Lung (tissue), 12 donors: ENCODE data around the gene MRPL27. TPM values are rescaled to one million over a fixed set of nuclear protein-coding genes. Genes with fewer than 3 reads are reported as not detected.

Experiments
- ATAC-seq: fragments of 200-7000 bp; cut with Tn5 transposase; one replicate; pipeline ENCODE4 v1.9.1; 2020; ENCODE audit warnings: moderate number of reproducible peaks; ENCODE audit not compliant: insufficient read depth, low FRiP score
- DNase-seq, 3 donors: peaks; one replicate each; pipeline ENCODE4 v3.0.0-alpha.2; 2013 to 2017
- H3K27ac ChIP-seq, 2 donors: one replicate each; pipeline ENCODE4 v1.5.1; 2013; ENCODE audit warnings: mild to moderate bottlenecking in 2 of 2, moderate library complexity in 2 of 2, control low read depth in 1 of 2, inconsistent platforms in 1 of 2, low read depth in 1 of 2, low read length in 1 of 2
- H3K27me3 ChIP-seq, 3 donors: one replicate each; pipeline ENCODE4 v1.5.1; 2013; ENCODE audit warnings: low read length in 2 of 3; ENCODE audit not compliant: control insufficient read depth in 3 of 3, insufficient read depth in 3 of 3
- H3K36me3 ChIP-seq, 4 donors: one replicate each; pipeline ENCODE4 v1.5.1; 2013; ENCODE audit warnings: low read length in 4 of 4, mild to moderate bottlenecking in 1 of 4, moderate library complexity in 1 of 4; ENCODE audit not compliant: control insufficient read depth in 4 of 4, insufficient read depth in 4 of 4
- H3K4me1 ChIP-seq, 5 donors: one replicate each; pipeline ENCODE4 v1.5.1; 2013; ENCODE audit warnings: low read length in 5 of 5, mild to moderate bottlenecking in 2 of 5, moderate library complexity in 1 of 5; ENCODE audit not compliant: control insufficient read depth in 5 of 5, insufficient read depth in 5 of 5
- H3K4me3 ChIP-seq: one replicate; pipeline ENCODE4 v1.5.1; 2013; ENCODE audit warnings: mild to moderate bottlenecking, control low read depth, moderate library complexity
- H3K9ac ChIP-seq, 2 donors: one replicate each; pipeline ENCODE4 v1.5.1; 2013; ENCODE audit warnings: low read length in 2 of 2, control low read depth in 1 of 2; ENCODE audit not compliant: insufficient read depth in 1 of 2
- H3K9me3 ChIP-seq, 4 donors: one replicate each; pipeline ENCODE4 v1.5.1; 2013; ENCODE audit warnings: low read length in 3 of 4, mild to moderate bottlenecking in 1 of 4, moderate library complexity in 1 of 4; ENCODE audit not compliant: control insufficient read depth in 4 of 4, insufficient read depth in 3 of 4
- WGBS, 2 donors: extraction: QIAGEN DNeasy Blood & Tissue Kit; methylation state at CpG; one replicate each; pipeline ENCODE4 v1.1.7; 2013; 5-methylcytosine and 5-hydroxymethylcytosine counted together
- polyA plus RNA-seq, 2 donors: library from polyadenylated mRNA; stranded (reverse); fragments of 200-250 nt; gene quantifications; one replicate each; pipeline ENCODE4 v1.2.1, GENCODE V29; 2013
- total RNA-seq, 2 donors: library from RNA; depleted of rRNA in 1 of 2; stranded (reverse); fragments of >200 nt in 1 of 2; gene quantifications; one replicate each; pipeline ENCODE4 v1.2.1, GENCODE V29; 2014 to 2021
- TF ChIP-seq, protein P1 (sequence below): IDR thresholded peaks from 2 replicates; pipeline ENCODE4 v1.5.1; 2012; ENCODE audit warnings: mild to moderate bottlenecking; ENCODE audit errors: control extremely low read depth, extremely low read depth
- donor health status: control.
- donor health status: control.
- donor health status: Bipolar disorder and iron deficiency.
- donor health status: healthy.
- donor health status: DM: yes; HTN: yes; CAD: no.

MRPL27 gene
- total and polyA plus RNA-seq, 4 donors, result 33.5 to 176 (median 78.4) TPM

DNA sequence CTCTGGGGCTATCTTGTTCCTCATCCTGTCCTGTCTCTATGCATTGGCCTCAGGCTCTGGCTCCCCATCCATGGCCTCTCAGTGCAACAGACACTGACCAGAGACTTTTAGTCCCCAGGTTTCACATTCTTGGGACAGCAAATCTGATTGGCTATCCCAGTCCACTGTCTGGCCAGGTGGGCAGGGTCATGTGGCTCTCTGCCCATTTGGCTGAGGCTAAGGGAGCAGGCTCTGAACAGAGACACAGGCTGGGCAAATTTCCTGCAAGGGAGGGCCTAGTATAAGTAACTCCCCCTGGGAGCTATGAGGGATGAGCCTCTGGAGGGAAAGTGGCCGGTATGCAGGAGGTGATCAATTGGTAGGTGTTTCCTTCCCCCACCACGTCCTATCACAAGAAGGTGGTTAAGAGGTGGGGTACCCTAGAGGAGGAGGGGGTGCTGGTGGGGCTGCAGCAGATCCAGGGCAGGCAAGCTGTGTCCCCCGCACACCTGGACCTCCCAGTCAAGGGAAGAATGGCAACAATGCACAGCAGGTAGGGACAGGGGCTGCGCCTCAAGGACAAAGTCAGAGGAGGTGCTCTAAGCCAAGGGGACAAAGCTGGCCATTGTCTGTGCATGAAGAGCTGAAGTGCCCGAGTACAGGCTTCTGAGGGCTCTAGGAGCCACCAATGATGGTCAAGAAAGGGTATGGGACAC lies 13.8 kb downstream of the MRPL27 start:
- no peak overlapping the region for H3K27ac ChIP-seq
- H3K9ac ChIP-seq, result no peak overlapping the region
- H3K4me1 ChIP-seq, result peaks cover 0 to 8% (median 0%) of the 10 kb centered on the region in 5 donors
- H3K4me3 ChIP-seq, result no peak overlapping the region
- H3K9me3 ChIP-seq, result no peaks in the 10 kb centered on the region
- no peak for DNase-seq
- TF ChIP-seq, protein P1, sequence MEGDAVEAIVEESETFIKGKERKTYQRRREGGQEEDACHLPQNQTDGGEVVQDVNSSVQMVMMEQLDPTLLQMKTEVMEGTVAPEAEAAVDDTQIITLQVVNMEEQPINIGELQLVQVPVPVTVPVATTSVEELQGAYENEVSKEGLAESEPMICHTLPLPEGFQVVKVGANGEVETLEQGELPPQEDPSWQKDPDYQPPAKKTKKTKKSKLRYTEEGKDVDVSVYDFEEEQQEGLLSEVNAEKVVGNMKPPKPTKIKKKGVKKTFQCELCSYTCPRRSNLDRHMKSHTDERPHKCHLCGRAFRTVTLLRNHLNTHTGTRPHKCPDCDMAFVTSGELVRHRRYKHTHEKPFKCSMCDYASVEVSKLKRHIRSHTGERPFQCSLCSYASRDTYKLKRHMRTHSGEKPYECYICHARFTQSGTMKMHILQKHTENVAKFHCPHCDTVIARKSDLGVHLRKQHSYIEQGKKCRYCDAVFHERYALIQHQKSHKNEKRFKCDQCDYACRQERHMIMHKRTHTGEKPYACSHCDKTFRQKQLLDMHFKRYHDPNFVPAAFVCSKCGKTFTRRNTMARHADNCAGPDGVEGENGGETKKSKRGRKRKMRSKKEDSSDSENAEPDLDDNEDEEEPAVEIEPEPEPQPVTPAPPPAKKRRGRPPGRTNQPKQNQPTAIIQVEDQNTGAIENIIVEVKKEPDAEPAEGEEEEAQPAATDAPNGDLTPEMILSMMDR, result no peak
- 83 to 89% methylated on average over 5 of the region's 5 CpGs for WGBS, 2 donors
- ATAC-seq, result no peak
- no peaks in the 10 kb centered on the region for H3K27me3 ChIP-seq
- peaks cover 0 to 57% (median 24%) of the 10 kb centered on the region in 4 donors for H3K36me3 ChIP-seq

DNA sequence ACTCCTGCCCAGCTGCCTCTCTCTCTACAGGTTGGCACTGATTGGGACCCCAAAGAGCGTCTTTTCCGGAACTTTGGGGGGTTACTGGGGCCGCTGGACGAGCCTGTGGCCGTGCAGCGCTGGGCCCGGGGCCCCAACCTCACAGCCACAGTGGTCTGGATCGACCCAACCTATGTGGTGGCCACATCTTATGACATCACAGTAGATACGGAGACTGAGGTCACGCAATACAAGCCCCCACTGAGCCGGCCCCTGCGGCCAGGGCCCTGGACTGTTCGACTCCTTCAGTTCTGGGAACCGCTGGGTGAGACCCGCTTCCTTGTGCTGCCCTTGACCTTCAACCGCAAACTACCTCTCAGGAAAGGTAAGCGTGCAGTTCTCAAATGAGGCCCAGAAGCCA lies 14.8 kb downstream of the MRPL27 start:
- Histone ChIP-seq H3K4me1 (peaks cover 0 to 3% (median 0%) of the 10 kb centered on the region in 5 donors), H3K36me3 (peaks cover 0 to 64% (median 26%) of the 10 kb centered on the region in 4 donors), H3K9ac (no peak overlapping the region), H3K4me3 (no peak overlapping the region), H3K27ac (no peak overlapping the region), H3K27me3 (no peaks in the 10 kb centered on the region), H3K9me3 (no peaks in the 10 kb centered on the region)
- no peak for DNase-seq
- TF ChIP-seq, protein P1, result no peak
- WGBS, 2 donors, result 96% methylated on average over 17 of the region's 17 CpGs
- ATAC-seq, result no peak

DNA sequence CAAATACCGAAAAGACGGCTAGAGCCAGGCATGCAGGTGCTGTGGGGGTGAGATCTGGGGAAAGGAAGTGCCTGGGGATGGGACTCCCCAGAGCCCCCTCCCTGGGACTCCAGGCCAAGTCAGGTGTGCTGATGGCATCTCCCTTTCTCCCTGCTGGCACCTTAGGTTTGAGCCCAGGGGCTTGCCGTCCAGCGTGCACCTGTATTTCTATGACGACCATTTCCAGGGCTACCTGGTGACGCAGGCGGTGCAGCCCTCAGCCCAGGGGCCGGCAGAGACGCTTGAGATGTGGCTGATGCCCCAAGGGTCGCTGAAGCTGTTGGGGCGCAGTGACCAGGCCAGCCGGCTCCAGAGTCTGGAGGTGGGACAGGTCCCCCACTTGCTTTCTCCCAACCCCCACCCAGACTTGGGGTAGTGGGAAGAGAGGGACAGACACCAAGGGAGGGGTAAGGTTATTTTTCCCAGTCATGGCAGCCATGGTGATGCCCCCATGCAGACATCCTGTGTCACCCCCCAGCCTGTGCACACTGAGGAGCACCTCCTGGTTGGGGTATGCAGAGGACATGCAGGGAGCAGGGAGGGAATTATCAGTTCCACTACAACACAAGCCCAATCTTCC lies 16.0 kb downstream of the MRPL27 start:
- Histone ChIP-seq H3K9ac (no peak overlapping the region), H3K4me1 (no peaks in the 10 kb centered on the region), H3K27me3 (no peaks in the 10 kb centered on the region), H3K27ac (no peak overlapping the region), H3K4me3 (no peak overlapping the region), H3K36me3 (peaks cover 0 to 71% (median 27%) of the 10 kb centered on the region in 4 donors), H3K9me3 (no peaks in the 10 kb centered on the region)
- 97 to 98% methylated on average over 12 of the region's 12 CpGs for WGBS, 2 donors
- no peak for DNase-seq
- TF ChIP-seq, protein P1, result no peak
- no peak for ATAC-seq
